Activated B cell treated with CpG ODN at 0.5 μM for 24 hours (primary cell): ENCODE data around the gene TPD52L1. TPM values are rescaled to one million over a fixed set of nuclear protein-coding genes. Genes with fewer than 3 reads are reported as not detected.

Experiments
- ATAC-seq: fragments of 200-7000 bp; cut with Tn5 transposase; one replicate; pipeline ENCODE4 v1.10.0; 2021; ENCODE audit warnings: low read depth, mild to moderate bottlenecking, moderate library complexity
- CTCF ChIA-PET: fragments of 350-600 bp; sonication (Branson Sonifier 250); formaldehyde crosslinking; loops from one replicate; lab custom pipeline; 2021; ENCODE audit warnings: antibody characterized with exemption; lab: Charles Lee
- POLR2A ChIA-PET: fragments of 350-600 bp; sonication (Branson Sonifier 250); formaldehyde crosslinking; loops from one replicate; lab custom pipeline; 2021; ENCODE audit warnings: antibody characterized with exemption; lab: Charles Lee
- DNase-seq: peaks from one replicate; pipeline ENCODE4 v3.0.0; 2022
- H3K27ac Mint-ChIP-seq: one replicate; pipeline ENCODE4 v1.8.0; 2020; ENCODE audit warnings: mixed read lengths
- H3K27me3 Mint-ChIP-seq: one replicate; pipeline ENCODE4 v1.8.0; 2021; ENCODE audit warnings: mixed read lengths
- H3K36me3 Mint-ChIP-seq: one replicate; pipeline ENCODE4 v1.8.0; 2021; ENCODE audit warnings: low read depth, mixed read lengths
- H3K4me1 Mint-ChIP-seq: one replicate; pipeline ENCODE4 v1.8.0; 2021; ENCODE audit warnings: mixed read lengths
- H3K4me3 Mint-ChIP-seq: one replicate; pipeline ENCODE4 v1.8.0; 2020; ENCODE audit warnings: mild to moderate bottlenecking, mixed read lengths
- H3K9me3 Mint-ChIP-seq: one replicate; pipeline ENCODE4 v1.8.0; 2020; ENCODE audit warnings: mixed read lengths
- intact Hi-C: fragments of 100-400 bp; cut with micrococcal nuclease; formaldehyde crosslinking; loops from one replicate; pipeline ENCODE4 v1.15.1; 2024
- total RNA-seq: library from RNA; stranded (reverse); gene quantifications from 2 replicates; pipeline ENCODE4 v1.2.3, GENCODE V29; 2022
- TF ChIP-seq, protein P1 (sequence below): fragments of 200-600 bp; IDR thresholded peaks from one replicate; pipeline ENCODE4 v1.8.0; 2022; ENCODE audit warnings: antibody characterized with exemption, mild to moderate bottlenecking

The TPD52L1 gene
- total RNA-seq, 1 donor from 2014 or later: not detected

DNA sequence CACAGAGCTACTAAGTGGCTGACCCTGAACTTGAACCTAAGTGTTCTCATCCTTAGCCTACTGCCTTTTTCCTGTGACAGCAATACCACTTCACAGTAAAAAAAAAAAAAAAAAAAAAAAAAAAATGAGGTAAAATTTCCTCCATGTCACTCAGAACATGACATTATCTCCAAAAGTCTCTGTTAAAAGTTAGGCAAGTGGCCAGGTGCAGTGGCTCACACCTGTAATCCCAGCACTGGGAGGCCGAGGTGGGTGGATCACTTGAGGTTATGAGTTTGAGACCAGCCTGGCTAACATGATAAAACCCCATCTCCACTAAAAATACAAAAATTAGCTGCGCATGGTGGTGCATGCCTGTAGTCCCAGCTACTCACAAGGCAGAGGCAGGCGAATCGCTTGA is 159.4 kb downstream of the TPD52L1 start:
- ChIA-PET POLR2A (no interaction called here), CTCF (interaction anchor here (1.1 to 10.6 kb wide), 6 partner anchors 433 to 662 kb away, joined by 3 to 200 read pairs (median 16); no protein-coding TSS in a partner anchor)
- Mint-ChIP-seq H3K36me3 (no peaks in the 10 kb centered on the region), H3K4me3 (no peak overlapping the region), H3K27ac (no peak overlapping the region), H3K27me3 (peaks cover 6% of the 10 kb centered on the region), H3K9me3 (no peaks in the 10 kb centered on the region), H3K4me1 (peaks cover 2% of the 10 kb centered on the region)
- DNase-seq (no peak), ATAC-seq (no peak)
- TF ChIP-seq, protein P1, sequence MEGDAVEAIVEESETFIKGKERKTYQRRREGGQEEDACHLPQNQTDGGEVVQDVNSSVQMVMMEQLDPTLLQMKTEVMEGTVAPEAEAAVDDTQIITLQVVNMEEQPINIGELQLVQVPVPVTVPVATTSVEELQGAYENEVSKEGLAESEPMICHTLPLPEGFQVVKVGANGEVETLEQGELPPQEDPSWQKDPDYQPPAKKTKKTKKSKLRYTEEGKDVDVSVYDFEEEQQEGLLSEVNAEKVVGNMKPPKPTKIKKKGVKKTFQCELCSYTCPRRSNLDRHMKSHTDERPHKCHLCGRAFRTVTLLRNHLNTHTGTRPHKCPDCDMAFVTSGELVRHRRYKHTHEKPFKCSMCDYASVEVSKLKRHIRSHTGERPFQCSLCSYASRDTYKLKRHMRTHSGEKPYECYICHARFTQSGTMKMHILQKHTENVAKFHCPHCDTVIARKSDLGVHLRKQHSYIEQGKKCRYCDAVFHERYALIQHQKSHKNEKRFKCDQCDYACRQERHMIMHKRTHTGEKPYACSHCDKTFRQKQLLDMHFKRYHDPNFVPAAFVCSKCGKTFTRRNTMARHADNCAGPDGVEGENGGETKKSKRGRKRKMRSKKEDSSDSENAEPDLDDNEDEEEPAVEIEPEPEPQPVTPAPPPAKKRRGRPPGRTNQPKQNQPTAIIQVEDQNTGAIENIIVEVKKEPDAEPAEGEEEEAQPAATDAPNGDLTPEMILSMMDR: no peak
- intact Hi-C loops: loop anchor here (5.0 to 10.0 kb wide), 4 partner anchors 34 to 1344 kb away; partner anchors contain the start of gene TRMT11

Other genes with a start within 250 kb of the TPD52L1 start
- not detected in 2 replicates for gene RNF217, start 191.3 kb upstream of the TPD52L1 start, total RNA-seq
- 53.1 and 55.8 TPM in 2 replicates for gene HDDC2, start 148.2 kb downstream of the TPD52L1 start, total RNA-seq